ENCODE results near the gene TNFAIP8L2. TPM values are rescaled to one million over a fixed set of nuclear protein-coding genes. Genes with fewer than 3 reads are reported as not detected.

Gene TNFAIP8L2
- total and polyA plus RNA-seq, 2 of the 8 experiments (the other 6 are each of a cell fraction or from before 2014, with no cell fraction given), result not detected

DNA sequence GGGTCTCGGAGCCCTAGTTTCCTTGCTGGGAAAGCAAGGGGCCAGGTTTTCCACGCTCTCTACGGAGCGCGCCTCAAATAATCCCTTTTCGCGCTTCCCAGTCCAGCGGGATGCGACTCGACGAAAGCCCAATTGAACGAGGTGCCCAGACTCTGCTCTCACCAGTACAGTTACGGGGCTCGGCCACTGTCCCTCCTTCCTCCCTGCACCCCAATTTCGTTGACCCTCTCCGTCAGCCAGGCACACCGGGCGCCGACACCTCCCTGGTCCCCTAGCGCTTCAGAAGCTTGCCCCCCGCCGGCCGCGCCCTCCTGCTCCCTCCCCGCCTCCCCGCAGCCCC, 10.4 kb upstream of the TNFAIP8L2 start:
- FAIRE-seq, result no peak
- H3K14ac ChIP-seq (ENCODE audit: insufficient read length), result no peak overlapping the region
- POLR2A ChIA-PET (ENCODE audit: partially characterized antibody), result interaction anchor here (1.1 to 10.7 kb wide), 4 partner anchors 10 to 107 kb away, joined by 3 to 124 read pairs (median 5); partner anchors contain the start of gene TNFAIP8L2

More for the DNA sequence above, 10.4 kb upstream of the TNFAIP8L2 start:
- Histone ChIP-seq H3K79me1 (ENCODE audit: low read depth, low read length) (peaks cover 5% of the 10 kb centered on the region; the same call in 1 of the 2 replicates), H4K20me1 (replicated peaks in 1 of 2; ENCODE audit: control insufficient read depth in 1 of 2, insufficient read depth in 2 of 2, low read length in 2 of 2) (no peaks in the 10 kb centered on the region), H3K23me2 (ENCODE audit: low read depth, low read length) (peaks cover 16% of the 10 kb centered on the region), H3K18ac (ENCODE audit: extremely low read depth, low read length) (0 out of 2 replicates have a peak overlapping the region, but pooled peaks have one; percentile 39), H3K4me1 (replicated peaks in 1 of 4; ENCODE audit: control insufficient read depth in 3 of 4, insufficient read depth in 4 of 4, low read length in 3 of 4) (peaks cover 15 to 31% (median 21%) of the 10 kb centered on the region in 4 experiments), H3K27ac (ENCODE audit: low read depth, low read length) (no peak overlapping the region), H4K91ac (replicated peaks; ENCODE audit: insufficient read length, low read length) (peak overlapping the region; percentile 63), H3K9ac (replicated peaks in 1 of 4; ENCODE audit: extremely low read depth in 1 of 4, low read depth in 3 of 4, low read length in 3 of 4) (peak overlapping the region in 3 of 4 experiments; percentile 54 to 63 (median 59); a peak in 6 of 7 replicates), H2BK20ac (ENCODE audit: low read length) (no peak overlapping the region), H2AFZ (ENCODE audit: low read length) (peak overlapping the region; percentile 38; the same call in 1 of the 2 replicates), H3K4me2 (ENCODE audit: insufficient read depth in 1 of 2, low read depth in 2 of 2, low read length in 2 of 2) (peak overlapping the region; percentile 98 to 100), H2BK12ac (ENCODE audit: low read depth, low read length) (no peak overlapping the region), H4K8ac (ENCODE audit: extremely low read depth, insufficient read depth, low read length) (peak overlapping the region; percentile 36; the same call in 1 of the 2 replicates), H3K56ac (replicated peaks; ENCODE audit: insufficient read length, low read depth, low read length) (no peak overlapping the region), H3K9me3 (ENCODE audit: insufficient read depth in 2 of 2, low read depth in 1 of 2, low read length in 1 of 2) (no peaks in the 10 kb centered on the region), H2BK15ac (ENCODE audit: low read length) (0 out of 2 replicates have a peak overlapping the region, but pooled peaks have one; percentile 49), H4K5ac (ENCODE audit: insufficient read length, low read depth, low read length) (no peak overlapping the region), H2BK5ac (ENCODE audit: low read depth, low read length) (no peak overlapping the region), H2AK5ac (ENCODE audit: low read depth, low read length) (no peak overlapping the region), H3K23ac (ENCODE audit: insufficient read length) (no peak overlapping the region), H2BK120ac (replicated peaks; ENCODE audit: low read depth, low read length) (no peak overlapping the region), H3K4ac (replicated peaks; ENCODE audit: insufficient read length, low read depth, low read length) (peak overlapping the region; percentile 72), H3K4me3 (ENCODE audit: extremely low read depth in 1 of 4, insufficient read depth in 2 of 4, low read depth in 3 of 4, low read length in 4 of 4) (peak overlapping the region; percentile 81 to 88 (median 85)), H3K27me3 (replicated peaks in 1 of 4; ENCODE audit: control insufficient read depth in 3 of 4, extremely low read depth in 1 of 4, insufficient read depth in 3 of 4, low read length in 3 of 4) (peaks cover 0 to 17% (median 8%) of the 10 kb centered on the region in 4 experiments; a peak in 5 of 7 replicates), H3K36me3 (ENCODE audit: control insufficient read depth in 2 of 4, insufficient read depth in 4 of 4, low read length in 3 of 4) (no peaks in the 10 kb centered on the region), H3K79me2 (ENCODE audit: control insufficient read depth in 1 of 2, insufficient read depth in 2 of 2, low read length in 2 of 2) (no peaks in the 10 kb centered on the region)
- CTCF ChIA-PET (ENCODE audit: partially characterized antibody), result interaction anchor here (1.6 to 4.7 kb wide), 3 partner anchors 11 to 118 kb away, joined by 4 to 54 read pairs (median 12); no protein-coding TSS in a partner anchor
- TF ChIP-seq, protein P1, sequence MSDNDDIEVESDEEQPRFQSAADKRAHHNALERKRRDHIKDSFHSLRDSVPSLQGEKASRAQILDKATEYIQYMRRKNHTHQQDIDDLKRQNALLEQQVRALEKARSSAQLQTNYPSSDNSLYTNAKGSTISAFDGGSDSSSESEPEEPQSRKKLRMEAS (IDR thresholded peaks at IDR 0.05), result peak; percentile 3; the same call in 1 of the 2 replicates
- TF ChIP-seq CREB1 (IDR thresholded peaks at IDR 0.05) (no peak), SAP30 (IDR thresholded peaks at IDR 0.05; ENCODE audit: insufficient read depth, insufficient replicate concordance, low read length) (peak; percentile 19), BRCA1 (IDR thresholded peaks at IDR 0.05; ENCODE audit: low read depth, low read length) (no peak)
- TF ChIP-seq, protein P2, sequence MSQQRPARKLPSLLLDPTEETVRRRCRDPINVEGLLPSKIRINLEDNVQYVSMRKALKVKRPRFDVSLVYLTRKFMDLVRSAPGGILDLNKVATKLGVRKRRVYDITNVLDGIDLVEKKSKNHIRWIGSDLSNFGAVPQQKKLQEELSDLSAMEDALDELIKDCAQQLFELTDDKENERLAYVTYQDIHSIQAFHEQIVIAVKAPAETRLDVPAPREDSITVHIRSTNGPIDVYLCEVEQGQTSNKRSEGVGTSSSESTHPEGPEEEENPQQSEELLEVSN (IDR thresholded peaks at IDR 0.05), result peak; percentile 1; the same call in 1 of the 2 replicates
- no peak for DNase-seq (ENCODE audit: low read depth in 1 of 2, low spot score in 2 of 2)
- 4% methylated on average over 15 of the region's 26 CpGs; no CpG with 5 or more reads in 1 of the 2 experiments for WGBS, 2 experiments (ENCODE audit: extremely low coverage in 1 of 2, insufficient coverage in 1 of 2, insufficient read length in 1 of 2, insufficient replicate concordance in 2 of 2, low coverage in 1 of 2, low lambda C conversion rate in 2 of 2, missing lambda C conversion rate in 1 of 2)

All from H1 (cell line).